Neural cell (in vitro differentiated cells): Measurements from ENCODE around the gene SMCO4. TPM values are rescaled to one million over a fixed set of nuclear protein-coding genes. Genes with fewer than 3 reads are reported as not detected.

Experiments
- H2AFZ ChIP-seq: fragments of 200-600, 300-800 bp; sonication (generic), shearing (Covaris generic); 2 replicates; pipeline ENCODE4 v1.6.0; 2014; ENCODE audit warnings: low read depth, mild to moderate bottlenecking, antibody characterized with exemption, low read length, moderate library complexity
- H3F3A ChIP-seq: fragments of 200-600 bp; shearing (Covaris generic); 2 replicates; pipeline ENCODE4 v1.6.1; 2016; ENCODE audit warnings: mild to moderate bottlenecking, moderate library complexity, mixed read lengths, antibody characterized with exemption, low read length; ENCODE audit not compliant: insufficient read depth, poor library complexity, severe bottlenecking
- H3K27ac ChIP-seq: fragments of 200-600, 300-800 bp; sonication (generic), shearing (Covaris generic); 2 replicates; pipeline ENCODE4 v1.5.1; 2014; ENCODE audit warnings: mild to moderate bottlenecking, low read length, moderate library complexity
- H3K27me3 ChIP-seq: fragments of 300-800, 200-600 bp; sonication (generic), shearing (Covaris generic); 2 replicates; pipeline ENCODE4 v1.6.0; 2014; ENCODE audit warnings: mild to moderate bottlenecking, low read depth, low read length, moderate library complexity; ENCODE audit not compliant: insufficient read depth
- H3K36me3 ChIP-seq: fragments of 300-800, 200-600 bp; sonication (generic), shearing (Covaris generic); 2 replicates; pipeline ENCODE4 v1.5.1; 2014; ENCODE audit warnings: mild to moderate bottlenecking, antibody characterized with exemption, low read length, moderate library complexity; ENCODE audit not compliant: insufficient read depth
- H3K4me2 ChIP-seq: fragments of 300-800, 200-600 bp; sonication (generic), shearing (Covaris generic); 2 replicates; pipeline ENCODE4 v1.6.0; 2014; ENCODE audit warnings: mild to moderate bottlenecking, low read length
- H3K4me3 ChIP-seq: fragments of 300-800, 200-600 bp; sonication (generic), shearing (Covaris generic); 2 replicates; pipeline ENCODE4 v1.5.1; 2014; ENCODE audit warnings: mild to moderate bottlenecking, low read length, moderate library complexity
- H3K79me2 ChIP-seq: fragments of 200-600 bp; shearing (Covaris generic); replicated peaks from 2 replicates; pipeline ENCODE4 v1.6.0; 2014; ENCODE audit warnings: mild to moderate bottlenecking, low read length, moderate library complexity; ENCODE audit not compliant: insufficient read depth
- H3K9ac ChIP-seq: fragments of 300-800, 200-600 bp; sonication (generic), shearing (Covaris generic); 2 replicates; pipeline ENCODE4 v1.6.1; 2016; ENCODE audit warnings: mild to moderate bottlenecking, low read length, mixed read lengths
- H3K9me2 ChIP-seq: fragments of 200-600 bp; shearing (Covaris generic); 2 replicates; pipeline ENCODE4 v1.6.1; 2016; ENCODE audit warnings: mild to moderate bottlenecking, low read length, mixed read lengths; ENCODE audit not compliant: insufficient read depth
- H3K9me3 ChIP-seq: fragments of 200-600, 300-800 bp; sonication (generic), shearing (Covaris generic); 2 replicates; pipeline ENCODE4 v1.6.1; 2016; ENCODE audit warnings: mild to moderate bottlenecking, mixed run types, low read length, moderate library complexity, mixed read lengths
- H4K20me1 ChIP-seq: fragments of 200-600 bp; shearing (Covaris generic); 2 replicates; pipeline ENCODE4 v1.6.1; 2016; ENCODE audit warnings: mild to moderate bottlenecking, mixed run types; ENCODE audit not compliant: insufficient read depth
- EP300 ChIP-seq: fragments of 450-650 bp; conservative IDR thresholded peaks from 2 replicates; pipeline ENCODE4 v1.6.1; 2014; ENCODE audit warnings: antibody characterized with exemption, mild to moderate bottlenecking, moderate library complexity; ENCODE audit not compliant: poor library complexity, severe bottlenecking
- EZH2 ChIP-seq: fragments of 200-600, 300-800 bp; shearing (Covaris generic), sonication (generic); IDR thresholded peaks from 2 replicates; pipeline ENCODE4 v1.6.1; 2014; ENCODE audit warnings: antibody characterized with exemption, low read length, borderline replicate concordance, mild to moderate bottlenecking; ENCODE audit not compliant: insufficient read depth, poor library complexity, severe bottlenecking
- MXI1 ChIP-seq: fragments of 450-650 bp; conservative IDR thresholded peaks from 2 replicates; pipeline ENCODE4 v1.6.1; 2014; ENCODE audit warnings: antibody characterized with exemption, mild to moderate bottlenecking; ENCODE audit not compliant: poor library complexity, severe bottlenecking
- POLR2AphosphoS5 ChIP-seq: IDR thresholded peaks from 2 replicates; pipeline ENCODE4 v1.6.1; 2012
- RAD21 ChIP-seq: fragments of 450-650 bp; conservative IDR thresholded peaks from 2 replicates; pipeline ENCODE4 v1.6.1; 2014; ENCODE audit warnings: antibody characterized with exemption, mild to moderate bottlenecking, moderate library complexity
- SMC3 ChIP-seq: fragments of 450-650 bp; conservative IDR thresholded peaks from 2 replicates; pipeline ENCODE4 v1.6.1; 2014; ENCODE audit warnings: antibody characterized with exemption, mild to moderate bottlenecking, moderate library complexity; ENCODE audit not compliant: poor library complexity
- TAF1 ChIP-seq: IDR thresholded peaks from 2 replicates; pipeline ENCODE4 v1.6.1; 2012; ENCODE audit warnings: low read depth
- polyA plus RNA-seq: library from polyadenylated mRNA; depleted of rRNA; stranded (reverse); fragments of >200 nt; gene quantifications from 2 replicates; pipeline ENCODE4 v1.2.3, GENCODE V29; 2014
- TF ChIP-seq, protein P1 (sequence below): IDR thresholded peaks from 2 replicates; pipeline ENCODE4 v1.6.1; 2012; ENCODE audit warnings: borderline replicate concordance
- TF ChIP-seq, protein P2 (sequence below): fragments of 450-650 bp; IDR thresholded peaks from 2 replicates; pipeline ENCODE4 v1.5.1; 2014; ENCODE audit warnings: antibody characterized with exemption, mild to moderate bottlenecking, moderate library complexity; ENCODE audit not compliant: poor library complexity, severe bottlenecking

The SMCO4 gene
- polyA plus RNA-seq, 1 donor from 2014 or later: 10.0 TPM

DNA sequence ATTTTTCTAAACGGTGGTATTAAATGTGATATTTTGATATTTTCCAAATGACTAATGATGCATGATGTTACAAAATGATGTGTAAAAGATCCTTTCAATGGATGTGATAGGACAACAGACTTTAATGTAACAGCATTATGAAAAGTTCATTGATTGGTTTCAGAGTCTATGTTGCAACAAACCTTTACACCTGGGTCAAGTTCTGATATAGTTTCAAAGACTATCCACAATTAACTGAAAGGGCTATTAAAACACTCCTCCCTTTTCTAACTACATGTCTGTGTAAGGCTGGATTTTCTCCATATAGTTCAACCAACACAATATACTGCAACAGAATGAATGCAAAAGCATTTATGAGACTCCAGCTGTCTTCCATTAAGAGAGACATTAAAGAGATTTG is 35.7 kb downstream of the SMCO4 start:
- Histone ChIP-seq H4K20me1 (no peaks in the 10 kb centered on the region), H3K27me3 (no peaks in the 10 kb centered on the region), H3K36me3 (no peaks in the 10 kb centered on the region), H3K9me2 (no peaks in the 10 kb centered on the region), H3K9me3 (no peaks in the 10 kb centered on the region), H3K79me2 (no peaks in the 10 kb centered on the region), H3K4me2 (no peak overlapping the region), H3K9ac (no peak overlapping the region), H3K4me3 (no peak overlapping the region), H3F3A (no peaks in the 10 kb centered on the region), H3K27ac (no peak overlapping the region), H2AFZ (no peak overlapping the region)
- no peak for TF ChIP-seq EP300
- no peak for TF ChIP-seq EZH2
- TF ChIP-seq RAD21: no peak

DNA sequence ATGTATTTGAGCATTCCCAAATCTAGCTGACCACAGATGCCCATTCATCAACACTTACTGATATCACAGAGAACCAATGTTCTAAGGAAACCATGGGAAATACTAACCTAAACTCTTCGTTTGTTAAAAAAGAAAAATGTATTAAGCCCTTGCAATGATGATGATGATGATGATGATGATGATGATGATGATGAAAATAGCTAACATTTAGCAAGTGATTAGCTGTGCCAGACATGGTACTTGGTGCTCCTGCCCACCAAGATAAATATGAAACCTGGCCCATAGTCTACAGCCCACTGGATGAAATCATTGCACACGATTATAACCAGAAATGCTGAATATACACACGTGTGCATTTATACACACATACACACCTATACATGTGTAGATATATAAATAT is 37.5 kb downstream of the SMCO4 start:
- Histone ChIP-seq H3K27ac (no peak overlapping the region), H3K9me3 (no peaks in the 10 kb centered on the region)
- TF ChIP-seq MXI1 (no peak), POLR2AphosphoS5 (no peak), EZH2 (no peak), SMC3 (no peak), EP300 (no peak), TAF1 (no peak), RAD21 (no peak)
- TF ChIP-seq, protein P1, sequence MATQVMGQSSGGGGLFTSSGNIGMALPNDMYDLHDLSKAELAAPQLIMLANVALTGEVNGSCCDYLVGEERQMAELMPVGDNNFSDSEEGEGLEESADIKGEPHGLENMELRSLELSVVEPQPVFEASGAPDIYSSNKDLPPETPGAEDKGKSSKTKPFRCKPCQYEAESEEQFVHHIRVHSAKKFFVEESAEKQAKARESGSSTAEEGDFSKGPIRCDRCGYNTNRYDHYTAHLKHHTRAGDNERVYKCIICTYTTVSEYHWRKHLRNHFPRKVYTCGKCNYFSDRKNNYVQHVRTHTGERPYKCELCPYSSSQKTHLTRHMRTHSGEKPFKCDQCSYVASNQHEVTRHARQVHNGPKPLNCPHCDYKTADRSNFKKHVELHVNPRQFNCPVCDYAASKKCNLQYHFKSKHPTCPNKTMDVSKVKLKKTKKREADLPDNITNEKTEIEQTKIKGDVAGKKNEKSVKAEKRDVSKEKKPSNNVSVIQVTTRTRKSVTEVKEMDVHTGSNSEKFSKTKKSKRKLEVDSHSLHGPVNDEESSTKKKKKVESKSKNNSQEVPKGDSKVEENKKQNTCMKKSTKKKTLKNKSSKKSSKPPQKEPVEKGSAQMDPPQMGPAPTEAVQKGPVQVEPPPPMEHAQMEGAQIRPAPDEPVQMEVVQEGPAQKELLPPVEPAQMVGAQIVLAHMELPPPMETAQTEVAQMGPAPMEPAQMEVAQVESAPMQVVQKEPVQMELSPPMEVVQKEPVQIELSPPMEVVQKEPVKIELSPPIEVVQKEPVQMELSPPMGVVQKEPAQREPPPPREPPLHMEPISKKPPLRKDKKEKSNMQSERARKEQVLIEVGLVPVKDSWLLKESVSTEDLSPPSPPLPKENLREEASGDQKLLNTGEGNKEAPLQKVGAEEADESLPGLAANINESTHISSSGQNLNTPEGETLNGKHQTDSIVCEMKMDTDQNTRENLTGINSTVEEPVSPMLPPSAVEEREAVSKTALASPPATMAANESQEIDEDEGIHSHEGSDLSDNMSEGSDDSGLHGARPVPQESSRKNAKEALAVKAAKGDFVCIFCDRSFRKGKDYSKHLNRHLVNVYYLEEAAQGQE: no peak

DNA sequence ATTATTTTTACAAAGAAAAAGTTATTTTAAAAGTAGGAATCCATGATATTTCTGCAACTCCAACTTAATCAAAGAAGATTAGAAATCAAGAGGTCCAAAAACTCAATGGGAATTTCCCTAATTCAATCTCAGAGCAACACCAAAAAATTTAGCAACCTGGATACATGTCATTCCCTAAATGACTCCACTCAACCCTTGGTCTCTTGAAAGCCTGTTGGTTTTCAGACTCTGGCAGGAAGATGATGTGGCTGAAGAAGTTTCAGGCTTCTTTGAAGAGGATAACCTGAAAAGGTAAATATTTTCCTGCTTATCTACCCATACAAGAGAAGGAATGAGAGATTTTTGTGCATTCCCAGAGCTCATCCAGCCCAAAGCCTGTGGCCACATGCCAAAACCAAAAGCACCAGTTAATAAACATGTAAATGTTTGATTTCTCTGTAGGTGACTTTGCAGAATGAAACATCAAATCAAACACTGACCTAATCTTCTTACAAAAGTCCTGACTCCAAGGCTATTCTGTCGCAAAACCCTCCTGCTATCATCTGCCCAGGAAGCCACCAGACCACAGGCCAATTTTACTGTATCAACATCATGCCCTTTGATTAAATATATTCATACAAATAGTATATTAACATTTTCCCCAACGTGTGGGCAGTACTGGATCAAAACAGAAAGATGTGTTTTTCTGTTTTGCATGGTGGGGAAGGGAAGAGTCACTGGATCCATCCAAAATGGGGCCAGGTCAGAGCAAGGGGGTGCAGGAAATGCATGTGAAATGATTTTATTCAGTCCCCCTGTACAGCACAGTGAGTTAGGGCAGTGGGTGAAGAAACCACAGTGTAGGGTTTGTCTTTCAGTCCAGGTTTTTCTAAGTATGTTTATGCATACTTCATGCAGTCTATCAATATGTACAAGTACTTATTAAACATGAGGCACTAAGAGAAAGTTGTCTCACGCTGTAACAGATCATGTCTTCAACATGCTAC is 38.8 kb downstream of the SMCO4 start:
- Histone ChIP-seq H3K79me2 (no peaks in the 10 kb centered on the region), H3K9ac (no peak overlapping the region), H3K9me2 (no peaks in the 10 kb centered on the region), H3K4me2 (no peak overlapping the region), H3K36me3 (no peaks in the 10 kb centered on the region), H3K27me3 (no peaks in the 10 kb centered on the region), H3K9me3 (no peaks in the 10 kb centered on the region), H3F3A (no peaks in the 10 kb centered on the region), H2AFZ (no peak overlapping the region), H4K20me1 (no peaks in the 10 kb centered on the region), H3K4me3 (no peak overlapping the region), H3K27ac (no peak overlapping the region)
- no peak for TF ChIP-seq EZH2
- TF ChIP-seq EP300: no peak
- no peak for TF ChIP-seq SMC3
- TF ChIP-seq POLR2AphosphoS5: no peak
- no peak for TF ChIP-seq RAD21
- TF ChIP-seq, protein P2, sequence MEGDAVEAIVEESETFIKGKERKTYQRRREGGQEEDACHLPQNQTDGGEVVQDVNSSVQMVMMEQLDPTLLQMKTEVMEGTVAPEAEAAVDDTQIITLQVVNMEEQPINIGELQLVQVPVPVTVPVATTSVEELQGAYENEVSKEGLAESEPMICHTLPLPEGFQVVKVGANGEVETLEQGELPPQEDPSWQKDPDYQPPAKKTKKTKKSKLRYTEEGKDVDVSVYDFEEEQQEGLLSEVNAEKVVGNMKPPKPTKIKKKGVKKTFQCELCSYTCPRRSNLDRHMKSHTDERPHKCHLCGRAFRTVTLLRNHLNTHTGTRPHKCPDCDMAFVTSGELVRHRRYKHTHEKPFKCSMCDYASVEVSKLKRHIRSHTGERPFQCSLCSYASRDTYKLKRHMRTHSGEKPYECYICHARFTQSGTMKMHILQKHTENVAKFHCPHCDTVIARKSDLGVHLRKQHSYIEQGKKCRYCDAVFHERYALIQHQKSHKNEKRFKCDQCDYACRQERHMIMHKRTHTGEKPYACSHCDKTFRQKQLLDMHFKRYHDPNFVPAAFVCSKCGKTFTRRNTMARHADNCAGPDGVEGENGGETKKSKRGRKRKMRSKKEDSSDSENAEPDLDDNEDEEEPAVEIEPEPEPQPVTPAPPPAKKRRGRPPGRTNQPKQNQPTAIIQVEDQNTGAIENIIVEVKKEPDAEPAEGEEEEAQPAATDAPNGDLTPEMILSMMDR: no peak
- TF ChIP-seq, protein P1: no peak
- TF ChIP-seq MXI1: no peak
- no peak for TF ChIP-seq TAF1

More for the DNA sequence above, 37.5 kb downstream of the SMCO4 start:
- H3K4me3 ChIP-seq: no peak overlapping the region
- no peak overlapping the region for H3K4me2 ChIP-seq
- no peaks in the 10 kb centered on the region for H3K36me3 ChIP-seq
- H3K79me2 ChIP-seq: no peaks in the 10 kb centered on the region
- no peaks in the 10 kb centered on the region for H3K27me3 ChIP-seq
- no peaks in the 10 kb centered on the region for H3F3A ChIP-seq
- no peak overlapping the region for H3K9ac ChIP-seq
- H3K9me2 ChIP-seq: no peaks in the 10 kb centered on the region
- no peak overlapping the region for H2AFZ ChIP-seq
- H4K20me1 ChIP-seq: no peaks in the 10 kb centered on the region
